Activated T-helper 2 cell treated with anti-CD3 and anti-CD28 coated beads, Interferon-gamma antibody, Interleukin-2, Interleukin-4, amounts not matched to agents 10 μg/mL and 5 μg/mL and 100 μg/mL, durations not matched to agents 14 hours and 24 hours and 36 hours (primary cell): ENCODE data around the gene ZNF74. TPM values are rescaled to one million over a fixed set of nuclear protein-coding genes. Genes with fewer than 3 reads are reported as not detected.
"Not testable (repeated sequence)": the region's sequence is repeated elsewhere in the genome, so short reads cannot be mapped to it uniquely, and the experiment has no call there.

Experiments used
- DNase-seq: peaks from one replicate; pipeline ENCODE4 v3.0.0; 2021; ENCODE audit warnings: low spot score
- H3K27ac Mint-ChIP-seq: one replicate; pipeline ENCODE4 v1.8.0; 2021; ENCODE audit warnings: mixed read lengths
- H3K27me3 Mint-ChIP-seq: one replicate; pipeline ENCODE4 v1.8.0; 2021; ENCODE audit warnings: low read depth, mixed read lengths
- H3K36me3 Mint-ChIP-seq: one replicate; pipeline ENCODE4 v1.8.0; 2021; ENCODE audit warnings: low read depth, mixed read lengths
- H3K4me1 Mint-ChIP-seq: one replicate; pipeline ENCODE4 v1.8.0; 2021; ENCODE audit warnings: low read depth, mixed read lengths
- H3K4me3 Mint-ChIP-seq: one replicate; pipeline ENCODE4 v1.8.0; 2021; ENCODE audit warnings: low read depth, mild to moderate bottlenecking, moderate library complexity, mixed read lengths
- H3K9me3 Mint-ChIP-seq: one replicate; pipeline ENCODE4 v1.8.0; 2021; ENCODE audit warnings: mixed read lengths
- intact Hi-C: fragments of 100-400 bp; cut with micrococcal nuclease; formaldehyde crosslinking; loops from one replicate; pipeline ENCODE4 v1.15.1; 2023
- total RNA-seq: library from RNA; stranded (reverse); gene quantifications from 2 replicates; pipeline ENCODE4 v1.2.3, GENCODE V29; 2022

ZNF74 gene
- total RNA-seq, 1 donor from 2014 or later = 14.4 TPM

DNA sequence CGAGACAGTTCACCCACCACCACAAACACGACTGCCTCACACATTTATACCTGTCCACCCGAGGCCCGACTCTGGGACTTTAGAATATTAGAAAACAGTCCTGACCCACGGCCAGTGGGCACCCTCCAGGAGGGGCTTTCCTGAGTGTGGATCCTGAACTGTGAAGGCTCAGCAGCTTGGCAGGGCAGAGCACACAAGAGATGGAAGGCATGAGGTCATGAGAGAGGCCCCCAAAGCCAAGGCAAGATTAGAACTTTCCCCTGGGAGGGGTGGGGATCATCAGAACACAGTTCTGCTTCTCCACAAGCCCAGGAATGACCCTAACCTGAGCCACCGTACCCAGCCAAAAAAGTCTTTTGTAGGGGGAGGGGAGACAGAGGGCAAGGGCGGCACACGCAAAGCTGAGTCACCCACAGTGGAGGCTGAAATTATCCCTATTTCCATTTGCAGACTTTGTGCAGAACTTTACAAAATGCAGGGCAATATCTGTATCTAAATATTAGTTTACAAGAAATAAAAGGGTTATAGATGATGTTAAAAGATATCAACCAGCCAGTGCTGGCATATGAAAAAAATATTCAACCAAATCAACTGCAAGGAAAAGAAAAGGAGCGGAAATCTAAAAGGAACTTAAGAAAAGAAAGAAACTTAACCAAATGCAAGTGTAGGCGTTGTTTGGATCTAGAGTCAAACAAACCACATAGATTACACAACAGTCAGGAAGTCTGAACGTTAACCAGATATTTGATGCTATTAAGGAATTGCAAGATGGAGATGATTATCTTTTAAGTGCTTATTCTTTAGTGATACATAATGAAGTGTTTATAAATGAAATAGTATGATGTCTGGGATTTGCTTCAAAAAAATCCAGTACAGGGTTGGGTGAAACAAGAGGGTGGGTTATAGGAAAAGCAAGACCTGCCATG is 29.4 kb upstream of the ZNF74 start:
- H3K27ac Mint-ChIP-seq, DNase-seq, H3K36me3 Mint-ChIP-seq, H3K4me3 Mint-ChIP-seq, intact Hi-C loops, H3K9me3 Mint-ChIP-seq: not testable (repeated sequence)
- Mint-ChIP-seq H3K4me1 (peaks cover 13% of the 10 kb centered on the region), H3K27me3 (peaks cover 11% of the 10 kb centered on the region)

DNA sequence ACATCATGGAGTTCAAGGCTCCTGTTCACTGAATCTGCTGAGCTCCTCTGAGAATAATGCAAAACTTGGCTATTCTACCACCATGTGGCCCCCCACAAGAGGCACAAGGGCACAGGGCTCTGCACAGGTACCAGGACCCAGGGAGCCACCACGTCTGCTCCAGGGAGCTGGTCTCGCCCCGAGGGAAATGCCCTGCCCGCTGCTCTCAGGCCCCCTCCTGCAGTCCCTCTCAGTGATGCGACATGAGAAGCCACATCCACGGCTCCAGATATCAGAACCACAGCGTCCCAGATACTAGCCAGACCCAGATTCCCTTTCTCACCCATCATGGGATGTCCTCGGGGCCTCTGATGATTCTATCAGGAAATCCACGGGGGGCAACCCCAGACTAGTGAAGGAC is 27.1 kb upstream of the ZNF74 start:
- H3K4me1 Mint-ChIP-seq = peaks cover 13% of the 10 kb centered on the region
- H3K9me3 Mint-ChIP-seq, DNase-seq, H3K36me3 Mint-ChIP-seq, H3K27ac Mint-ChIP-seq, intact Hi-C loops, H3K4me3 Mint-ChIP-seq: not testable (repeated sequence)
- H3K27me3 Mint-ChIP-seq = peaks cover 12% of the 10 kb centered on the region

DNA sequence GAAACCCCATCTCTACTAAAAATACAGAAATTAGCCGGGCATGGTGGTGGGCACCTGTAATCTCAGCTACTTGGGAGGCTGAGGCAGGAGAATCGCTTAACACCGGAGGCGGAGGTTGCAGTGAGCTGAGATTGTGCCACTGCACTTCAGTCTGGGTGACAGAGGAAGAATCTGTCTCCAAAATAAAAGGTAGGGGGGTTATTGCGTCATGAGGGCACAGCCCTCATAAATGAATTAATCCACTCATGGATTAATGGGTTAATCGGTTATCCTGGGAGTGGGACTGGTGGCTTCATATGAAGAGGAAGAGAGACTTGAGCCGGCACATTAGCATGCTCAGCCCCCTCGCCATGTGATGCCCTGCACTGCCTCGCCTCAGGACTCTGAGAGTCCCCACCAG is 25.1 kb upstream of the ZNF74 start:
- DNase-seq, intact Hi-C loops, H3K36me3 Mint-ChIP-seq, H3K27ac Mint-ChIP-seq, H3K9me3 Mint-ChIP-seq, H3K4me1 Mint-ChIP-seq, H3K4me3 Mint-ChIP-seq: not testable (repeated sequence)
- H3K27me3 Mint-ChIP-seq = peaks cover 13% of the 10 kb centered on the region

DNA sequence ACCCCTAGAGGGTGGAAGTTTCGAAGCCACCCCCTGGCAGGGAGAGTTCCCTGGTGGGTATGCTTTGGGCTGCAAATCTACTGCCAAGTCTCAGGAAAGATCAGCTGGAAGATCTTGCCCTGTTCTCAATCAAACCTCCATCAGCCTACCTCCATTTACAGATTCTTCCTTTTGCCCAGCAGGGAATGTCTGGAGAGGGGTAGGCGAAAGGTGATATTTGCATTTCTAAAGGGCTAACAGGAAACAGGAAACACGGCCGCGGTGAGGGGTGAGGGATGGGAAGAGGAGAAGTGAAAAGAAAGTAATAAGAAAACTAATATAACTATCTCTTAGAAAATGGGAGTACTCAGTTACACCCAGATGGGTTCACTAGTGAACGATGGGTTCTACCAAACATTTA is 22.3 kb upstream of the ZNF74 start:
- H3K27ac Mint-ChIP-seq, H3K4me1 Mint-ChIP-seq, H3K36me3 Mint-ChIP-seq, H3K4me3 Mint-ChIP-seq, H3K9me3 Mint-ChIP-seq, DNase-seq, intact Hi-C loops: not testable (repeated sequence)
- peaks cover 14% of the 10 kb centered on the region for H3K27me3 Mint-ChIP-seq

DNA sequence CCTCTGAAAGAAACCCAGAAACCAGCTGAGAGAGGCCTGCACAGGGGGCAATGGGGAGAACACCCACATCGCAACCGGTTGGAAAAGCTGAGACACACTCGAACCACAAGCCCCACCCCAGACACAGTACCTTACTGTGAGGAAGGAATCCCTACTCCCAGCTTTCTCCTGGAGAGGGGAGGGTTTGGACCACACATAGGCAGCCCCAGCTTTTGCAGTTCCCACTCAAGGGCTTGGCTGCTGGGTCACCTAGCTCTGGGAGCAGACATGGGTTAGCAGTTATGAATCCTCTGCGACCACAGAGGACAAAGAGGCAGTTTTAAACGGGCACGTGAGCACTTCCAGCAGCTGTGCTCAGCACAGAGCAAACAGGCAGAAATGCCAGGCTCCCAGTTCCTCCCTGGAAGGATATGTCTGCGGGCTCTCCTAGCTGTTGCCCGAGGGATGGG is 21.5 kb upstream of the ZNF74 start:
- intact Hi-C loops, DNase-seq, H3K4me1 Mint-ChIP-seq, H3K4me3 Mint-ChIP-seq, H3K27ac Mint-ChIP-seq, H3K9me3 Mint-ChIP-seq, H3K36me3 Mint-ChIP-seq: not testable (repeated sequence)
- H3K27me3 Mint-ChIP-seq = peaks cover 14% of the 10 kb centered on the region

DNA sequence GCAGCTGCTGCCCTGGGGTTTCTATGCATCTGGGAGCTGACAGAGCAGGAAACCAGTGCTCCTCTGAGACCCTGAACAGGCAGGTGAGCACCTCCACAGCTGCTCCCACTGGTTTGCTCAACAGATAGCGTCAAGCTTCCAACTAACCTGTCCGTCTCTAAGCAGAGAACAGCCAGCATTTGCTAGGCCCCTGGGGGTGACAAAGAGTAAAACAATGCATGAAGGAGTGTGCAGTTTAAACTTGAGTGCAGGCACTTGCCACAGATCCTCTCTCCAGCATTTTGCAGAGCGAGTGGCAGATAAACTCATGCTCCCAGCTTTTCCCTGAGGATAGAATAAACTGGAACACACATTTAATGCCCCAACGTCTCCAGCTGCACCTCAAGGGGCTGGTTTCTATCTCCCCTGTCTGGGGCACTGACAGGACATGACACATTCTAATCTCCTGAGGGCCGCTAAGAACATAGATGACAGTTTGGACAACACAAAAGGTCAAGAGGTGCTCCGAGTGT is 20.7 kb upstream of the ZNF74 start:
- H3K4me1 Mint-ChIP-seq, DNase-seq, H3K36me3 Mint-ChIP-seq, H3K9me3 Mint-ChIP-seq, H3K4me3 Mint-ChIP-seq, intact Hi-C loops, H3K27ac Mint-ChIP-seq: not testable (repeated sequence)
- peaks cover 12% of the 10 kb centered on the region for H3K27me3 Mint-ChIP-seq

DNA sequence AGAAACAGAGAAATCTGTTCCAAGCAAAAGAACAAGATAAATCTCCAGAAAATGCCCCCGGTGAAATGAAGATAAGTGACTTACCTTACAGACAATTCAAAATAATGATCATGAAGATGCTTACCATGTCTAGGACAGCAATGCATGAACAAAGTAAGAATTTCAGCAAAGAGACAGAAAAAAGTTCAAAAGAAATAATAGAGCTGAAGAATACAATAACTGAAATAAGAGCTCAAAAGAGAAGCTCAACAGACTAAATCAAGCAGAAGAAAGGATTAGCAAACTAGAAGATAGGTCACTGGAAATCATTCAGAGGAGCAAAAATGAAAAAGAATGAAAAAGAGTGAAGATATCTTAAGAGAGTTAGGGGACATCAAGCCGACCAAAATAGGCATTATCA is 19.8 kb upstream of the ZNF74 start:
- intact Hi-C loops, H3K9me3 Mint-ChIP-seq, H3K4me3 Mint-ChIP-seq, H3K4me1 Mint-ChIP-seq, H3K27ac Mint-ChIP-seq, H3K36me3 Mint-ChIP-seq, DNase-seq, H3K27me3 Mint-ChIP-seq: not testable (repeated sequence)

DNA sequence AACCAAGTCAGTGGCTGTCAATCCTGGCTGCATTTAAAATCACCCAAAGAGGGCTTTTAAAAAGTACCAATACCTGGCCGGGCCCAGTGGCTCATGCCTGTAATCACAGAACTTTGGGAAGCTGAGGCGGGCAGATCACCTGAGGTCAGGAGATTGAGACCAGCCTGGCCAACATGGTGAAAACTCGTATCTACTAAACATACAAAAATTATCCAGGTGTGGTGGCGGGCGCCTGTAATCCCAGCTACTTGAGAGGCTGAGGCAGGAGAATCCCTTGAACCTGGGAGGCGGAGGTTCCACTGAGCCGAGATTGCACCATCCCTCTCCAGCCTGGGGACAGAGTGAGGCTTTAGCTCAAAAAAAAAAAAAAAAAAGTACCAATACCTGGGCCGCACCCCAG is 17.7 kb upstream of the ZNF74 start:
- H3K27me3 Mint-ChIP-seq, intact Hi-C loops, H3K36me3 Mint-ChIP-seq, H3K4me1 Mint-ChIP-seq, H3K4me3 Mint-ChIP-seq, DNase-seq, H3K9me3 Mint-ChIP-seq, H3K27ac Mint-ChIP-seq: not testable (repeated sequence)

DNA sequence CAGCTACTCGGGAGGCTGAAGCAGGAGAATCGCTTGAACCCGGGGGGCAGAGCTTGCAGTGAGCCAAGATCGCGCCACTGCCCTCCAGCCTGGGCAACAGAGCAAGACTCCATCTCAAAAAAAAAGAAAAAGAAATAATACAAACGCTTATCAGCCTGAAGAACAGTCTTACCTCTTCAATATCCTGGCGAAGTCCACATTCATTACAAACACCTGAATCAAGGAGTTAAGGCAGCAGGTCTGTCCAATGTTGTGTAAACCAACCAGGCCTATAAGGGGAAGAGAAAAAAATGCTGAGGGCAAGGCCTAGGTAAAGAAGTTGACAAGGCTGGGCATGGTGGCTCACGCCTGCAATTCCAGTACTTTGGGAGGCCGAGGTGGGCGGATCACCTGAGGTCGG is 17.0 kb upstream of the ZNF74 start:
- intact Hi-C loops, H3K36me3 Mint-ChIP-seq: not testable (repeated sequence)

DNA sequence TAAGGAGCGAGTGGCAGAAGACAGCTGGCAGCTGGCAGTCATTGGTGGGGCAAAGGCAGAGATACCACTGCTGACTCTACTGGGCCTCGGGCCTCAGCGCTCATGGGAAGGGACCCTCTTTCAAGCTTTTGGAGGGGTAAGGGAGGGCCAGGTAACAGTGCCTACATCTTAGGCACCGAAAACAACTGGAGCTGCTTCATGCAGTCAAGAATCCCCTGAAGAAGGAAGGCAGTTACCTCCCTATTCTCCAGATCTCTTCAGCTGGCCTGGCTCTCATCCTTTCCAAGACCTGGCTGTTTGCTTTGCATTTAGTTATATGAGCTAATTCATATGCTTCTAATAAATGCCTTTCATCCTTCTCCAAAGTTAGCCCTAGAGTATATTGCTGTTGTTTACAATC is 15.8 kb upstream of the ZNF74 start:
- Mint-ChIP-seq H3K4me1 (no peaks in the 10 kb centered on the region), H3K4me3 (no peak overlapping the region), H3K27ac (no peak overlapping the region), H3K27me3 (peaks cover 17% of the 10 kb centered on the region), H3K9me3 (no peaks in the 10 kb centered on the region), H3K36me3 (no peaks in the 10 kb centered on the region)
- intact Hi-C loops = no loop called here
- no peak for DNase-seq

More for the DNA sequence above, 17.0 kb upstream of the ZNF74 start:
- H3K27me3 Mint-ChIP-seq = peaks cover 13% of the 10 kb centered on the region
- H3K4me1 Mint-ChIP-seq, DNase-seq, H3K9me3 Mint-ChIP-seq, H3K27ac Mint-ChIP-seq, H3K4me3 Mint-ChIP-seq: not testable (repeated sequence)

DNA sequence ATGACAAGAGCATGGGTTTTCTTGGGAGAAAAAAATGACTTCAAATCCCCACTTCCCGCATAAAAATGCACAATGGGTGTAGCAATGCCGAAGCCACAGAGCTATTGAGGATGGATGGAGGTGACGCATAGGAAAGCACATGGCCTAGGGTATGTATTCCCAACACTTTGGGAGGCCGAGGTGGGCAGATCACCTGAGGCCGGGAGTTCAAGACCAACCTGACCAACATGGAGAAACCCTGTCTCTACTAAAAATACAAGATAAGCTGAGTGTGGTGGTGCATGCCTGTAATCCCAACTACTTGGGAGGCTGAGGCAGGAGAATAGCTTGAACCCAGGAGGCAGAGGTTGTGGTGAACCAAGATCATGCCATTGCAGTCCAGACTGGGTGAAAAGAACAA is 15.3 kb upstream of the ZNF74 start:
- H3K36me3 Mint-ChIP-seq, H3K4me1 Mint-ChIP-seq, DNase-seq, H3K4me3 Mint-ChIP-seq, intact Hi-C loops, H3K9me3 Mint-ChIP-seq, H3K27ac Mint-ChIP-seq: not testable (repeated sequence)
- H3K27me3 Mint-ChIP-seq = peaks cover 20% of the 10 kb centered on the region

DNA sequence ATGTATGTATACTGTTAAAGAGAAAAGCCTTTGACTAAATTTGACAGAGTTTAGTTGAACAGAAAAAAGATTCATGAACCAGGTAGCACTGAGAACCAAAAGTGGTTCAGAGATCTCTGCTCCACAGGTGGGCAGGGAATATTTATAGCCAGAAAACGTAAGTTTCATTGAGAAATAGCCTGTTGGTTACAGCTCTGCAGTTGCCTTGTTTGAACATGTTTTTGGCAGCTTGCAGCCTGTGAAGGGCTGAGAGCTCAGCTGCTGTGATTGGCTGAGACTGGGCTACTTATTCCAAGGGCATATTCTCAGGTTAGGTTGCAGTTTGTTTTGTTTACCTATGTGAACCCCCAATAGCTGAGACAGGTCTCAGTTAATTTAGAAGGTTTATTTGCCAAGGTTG is 13.5 kb upstream of the ZNF74 start:
- no peak overlapping the region for H3K4me3 Mint-ChIP-seq
- intact Hi-C loops = no loop called here
- no peak overlapping the region for H3K27ac Mint-ChIP-seq
- no peaks in the 10 kb centered on the region for H3K4me1 Mint-ChIP-seq
- no peak for DNase-seq
- H3K36me3 Mint-ChIP-seq = no peaks in the 10 kb centered on the region
- H3K27me3 Mint-ChIP-seq = peaks cover 21% of the 10 kb centered on the region
- no peaks in the 10 kb centered on the region for H3K9me3 Mint-ChIP-seq

DNA sequence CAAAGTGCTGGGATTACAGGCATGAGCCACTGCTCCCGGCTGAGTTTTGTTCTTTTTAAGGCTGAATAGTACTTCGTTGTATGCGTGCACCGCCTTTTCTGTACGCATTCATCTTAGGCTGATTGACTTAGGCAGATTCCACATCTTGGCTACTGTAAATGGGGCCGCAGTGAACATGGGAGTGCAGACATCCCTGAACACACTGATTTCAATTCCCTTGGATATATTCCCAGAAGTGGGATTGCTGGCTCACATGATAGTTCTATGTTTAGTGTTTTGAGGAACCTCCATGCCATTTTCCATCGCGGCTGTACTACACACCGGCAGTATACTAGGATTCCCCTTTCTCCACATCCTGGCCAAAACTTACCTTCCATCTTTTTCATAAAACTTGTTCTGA is 10.4 kb upstream of the ZNF74 start:
- DNase-seq = no peak
- Mint-ChIP-seq H3K4me1 (no peaks in the 10 kb centered on the region), H3K9me3 (no peaks in the 10 kb centered on the region), H3K4me3 (no peak overlapping the region), H3K27ac (no peak overlapping the region), H3K27me3 (peaks cover 30% of the 10 kb centered on the region), H3K36me3 (no peaks in the 10 kb centered on the region)
- intact Hi-C loops = no loop called here
